SK-N-SH (cell line): ENCODE data around the gene RHOG. TPM values are rescaled to one million over a fixed set of nuclear protein-coding genes. Genes with fewer than 3 reads are reported as not detected.

Experiments
- CTCF ChIA-PET: fragments of 300-600, 350-600 bp; formaldehyde crosslinking; extraction: SDS; loops from one replicate; lab custom pipeline; 2021; lab: Yijun Ruan, JAX
- POLR2A ChIA-PET: fragments of 350-600 bp; sonication (Branson Sonifier 250); formaldehyde crosslinking; extraction: SDS; loops from one replicate; lab custom pipeline; 2020; ENCODE audit warnings: antibody characterized with exemption, inconsistent platforms; lab: Yijun Ruan, JAX
- DNase-seq: peaks from one replicate; pipeline ENCODE4 v3.0.0; 2012
- H2AFZ ChIP-seq: fragments of 200-600 bp; sonication (generic); 2 replicates; pipeline ENCODE4 v1.8.1; 2016; ENCODE audit warnings: antibody characterized with exemption, mild to moderate bottlenecking, low read depth
- H3F3A ChIP-seq: fragments of 200-600 bp; sonication (generic); replicated peaks from 2 replicates; pipeline ENCODE3; 2016; ENCODE audit warnings: antibody characterized with exemption, mild to moderate bottlenecking; ENCODE audit not compliant: insufficient read depth
- H3K27ac ChIP-seq, 2 experiments: fragments of 200-500 bp in 1 of 2; fragments of 200-600 bp in 1 of 2; sonication (Bioruptor generic) in 1 of 2; sonication (generic), shearing (Covaris generic) in 1 of 2; 2 replicates each; pipeline versions ENCODE4 v1.5.1 to v1.6.1; 2014 to 2016; ENCODE audit warnings: low read depth in 2 of 2, inconsistent platforms in 1 of 2, low read length in 1 of 2, mild to moderate bottlenecking in 1 of 2, mixed read lengths in 1 of 2
- H3K27me3 ChIP-seq: fragments of 200-600 bp; sonication (generic), shearing (Covaris generic); 2 replicates; pipeline ENCODE4 v1.6.1; 2016; ENCODE audit warnings: mixed run types; ENCODE audit not compliant: insufficient read depth
- H3K36me3 ChIP-seq, 2 experiments: fragments of 200-500 bp in 1 of 2; fragments of 200-600 bp in 1 of 2; sonication (Bioruptor generic) in 1 of 2; sonication (generic) in 1 of 2; replicated peaks in 1 of 2; 2 replicates each; pipeline versions ENCODE3 to v1.5.1; 2014 to 2016; ENCODE audit warnings: low read length in 1 of 2, mild to moderate bottlenecking in 1 of 2; ENCODE audit not compliant: insufficient read depth in 2 of 2, control insufficient read depth in 1 of 2
- H3K4me1 ChIP-seq, 2 experiments: fragments of 200-500 bp in 1 of 2; fragments of 200-600 bp in 1 of 2; sonication (Bioruptor generic) in 1 of 2; sonication (generic), shearing (Covaris generic) in 1 of 2; 2 replicates each; pipeline versions ENCODE4 v1.5.1 to v1.6.1; 2014 to 2016; ENCODE audit warnings: low read depth in 1 of 2, low read length in 1 of 2, mixed run types in 1 of 2; ENCODE audit not compliant: insufficient read depth in 2 of 2, control insufficient read depth in 1 of 2
- H3K4me2 ChIP-seq: fragments of 200-600 bp; sonication (generic), shearing (Covaris generic); 2 replicates; pipeline ENCODE4 v1.6.1; 2017; ENCODE audit warnings: mixed run types
- H3K4me3 ChIP-seq, 2 experiments: fragments of 200-500 bp in 1 of 2; fragments of 200-600 bp in 1 of 2; sonication (Bioruptor generic) in 1 of 2; sonication (generic), shearing (Covaris generic) in 1 of 2; 2 replicates each; pipeline versions ENCODE4 v1.5.1 to v1.8.1; 2014 to 2016; ENCODE audit warnings: low read depth in 2 of 2, inconsistent platforms in 1 of 2, low read length in 1 of 2, mild to moderate bottlenecking in 1 of 2, mixed read lengths in 1 of 2, moderate library complexity in 1 of 2
- H3K79me2 ChIP-seq: fragments of 200-600 bp; sonication (generic); 2 replicates; pipeline ENCODE4 v1.8.1; 2017; ENCODE audit warnings: mild to moderate bottlenecking; ENCODE audit not compliant: insufficient read depth
- H3K9ac ChIP-seq: fragments of 200-600 bp; sonication (generic); 2 replicates; pipeline ENCODE4 v1.6.1; 2017; ENCODE audit warnings: mixed run types
- H3K9me2 ChIP-seq: fragments of 200-600 bp; sonication (generic); 2 replicates; pipeline ENCODE4 v1.6.1; 2017; ENCODE audit warnings: mixed run types
- H3K9me3 ChIP-seq: fragments of 200-600 bp; sonication (generic); 2 replicates; pipeline ENCODE4 v1.6.1; 2017; ENCODE audit warnings: mixed run types, mild to moderate bottlenecking, moderate library complexity
- H4K20me1 ChIP-seq: fragments of 200-600 bp; sonication (generic); 2 replicates; pipeline ENCODE4 v1.6.1; 2017; ENCODE audit warnings: mild to moderate bottlenecking, mixed run types; ENCODE audit not compliant: insufficient read depth
- EP300 ChIP-seq, 2 experiments: IDR thresholded peaks; 2 replicates each; pipeline versions ENCODE4 v1.4.0 to v1.6.1; 2012; ENCODE audit warnings: borderline replicate concordance in 1 of 2, low read depth in 1 of 2, low read length in 1 of 2
- EZH2phosphoT487 ChIP-seq: fragments of 200-600 bp; sonication (generic); IDR thresholded peaks from 2 replicates; pipeline ENCODE4 v1.6.1; 2017; ENCODE audit warnings: low read depth, mixed run types, mild to moderate bottlenecking, antibody characterized with exemption, moderate library complexity, borderline replicate concordance
- JUND ChIP-seq: IDR thresholded peaks from 2 replicates; pipeline ENCODE4 v1.4.0; 2012
- NRF1 ChIP-seq: IDR thresholded peaks from 2 replicates; pipeline ENCODE4 v1.6.1; 2012; ENCODE audit warnings: low read depth, mild to moderate bottlenecking, low read length
- PBX3 ChIP-seq: IDR thresholded peaks from 2 replicates; pipeline ENCODE4; 2012
- REST ChIP-seq: IDR thresholded peaks from 2 replicates; pipeline ENCODE4 v1.6.1; 2012; ENCODE audit warnings: mild to moderate bottlenecking, low read depth, low read length, moderate library complexity
- RXRA ChIP-seq: IDR thresholded peaks from 2 replicates; pipeline ENCODE4 v1.4.0; 2012; ENCODE audit warnings: low read depth, mild to moderate bottlenecking, borderline replicate concordance
- TAF1 ChIP-seq: IDR thresholded peaks from 2 replicates; pipeline ENCODE4 v1.6.1; 2012; ENCODE audit warnings: low read depth, mild to moderate bottlenecking, low read length, moderate library complexity, borderline replicate concordance
- WGBS: methylation state at CpG from one replicate; pipeline ENCODE4 v1.1.6; 2017; ENCODE audit warnings: low lambda C conversion rate; 5-methylcytosine and 5-hydroxymethylcytosine counted together
- polyA plus RNA-seq, 3 experiments: library from polyadenylated mRNA; depleted of rRNA; stranded (reverse); fragments of >200 nt; gene quantifications; 2 replicates each; pipeline ENCODE4 v1.2.3, GENCODE V29; 2012

The RHOG gene
- polyA plus RNA-seq, 1 of the 3 experiments (the other 2 are of a cell fraction): 73.7 TPM

DNA sequence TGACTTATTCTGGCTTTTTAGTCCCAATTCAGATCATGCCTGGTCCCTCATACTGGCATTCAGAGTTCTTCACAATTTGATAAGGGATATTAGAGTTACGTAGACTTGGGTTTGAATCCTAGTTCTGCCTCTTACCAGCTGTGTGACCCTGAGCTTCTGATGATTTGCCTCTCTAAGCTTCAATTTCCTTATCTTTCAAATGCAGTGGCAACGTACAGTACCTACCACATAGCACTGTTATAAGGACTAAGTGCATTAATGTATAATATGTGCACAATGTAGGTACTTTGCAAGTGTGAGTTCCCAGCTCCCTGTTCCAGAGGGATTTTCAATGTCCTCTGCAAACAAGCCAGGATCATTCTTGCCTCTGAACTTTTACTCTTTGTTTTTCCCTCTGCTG is 7.3 kb downstream of the RHOG start:
- CTCF ChIA-PET: interaction anchor here (0.9 to 4.3 kb wide), 2 partner anchors 21 to 239 kb away, joined by 4 to 17 read pairs; no protein-coding TSS in a partner anchor

More for the DNA sequence above, 7.3 kb downstream of the RHOG start:
- Histone ChIP-seq H3K9me3 (no peaks in the 10 kb centered on the region), H4K20me1 (peaks cover 91% of the 10 kb centered on the region), H3F3A (peaks cover 7% of the 10 kb centered on the region), H3K27me3 (no peaks in the 10 kb centered on the region), H3K9me2 (no peaks in the 10 kb centered on the region), H3K27ac (no peak overlapping the region), H3K4me2 (no peak overlapping the region), H3K4me1 (peaks cover 0 to 7% of the 10 kb centered on the region in 2 experiments; a peak in 1 of 4 replicates), H3K9ac (no peak overlapping the region), H3K36me3 (peaks cover 7 to 10% of the 10 kb centered on the region in 2 experiments), H3K4me3 (no peak overlapping the region), H2AFZ (no peak overlapping the region), H3K79me2 (peaks cover 97% of the 10 kb centered on the region)
- DNase-seq: no peak
- TF ChIP-seq JUND (no peak), EZH2phosphoT487 (no peak), REST (no peak), NRF1 (no peak), RXRA (no peak), TAF1 (no peak), EP300 (IDR thresholded peaks at IDR 0.05; ENCODE audit: borderline replicate concordance in 1 of 2, low read depth in 1 of 2, low read length in 1 of 2) (no peak), PBX3 (no peak)
- WGBS: 83% methylated on average over 2 of the region's 2 CpGs
- POLR2A ChIA-PET: no interaction called here
